DOHH2 (cell line): ENCODE data around the gene STX18.
A peak's percentile ranks its signal among the peaks of the same experiment; 100 is the strongest.

Experiments used
- H3F3A ChIP-seq: fragments of 200-600 bp; sonication (generic), shearing (Covaris generic); 2 replicates; pipeline ENCODE4 v1.6.0; 2016; ENCODE audit warnings: antibody characterized with exemption, mild to moderate bottlenecking; ENCODE audit not compliant: control insufficient read depth, insufficient read depth
- H3K27ac ChIP-seq: fragments of 200-600 bp; sonication (generic); 2 replicates; pipeline ENCODE4 v1.5.1; 2014; ENCODE audit warnings: low read depth, mild to moderate bottlenecking, low read length, moderate library complexity
- H3K27me3 ChIP-seq: fragments of 200-600 bp; sonication (generic); 2 replicates; pipeline ENCODE4 v1.6.1; 2014; ENCODE audit warnings: mild to moderate bottlenecking, low read length, mixed read lengths; ENCODE audit not compliant: control insufficient read depth
- H3K36me3 ChIP-seq: fragments of 200-600 bp; sonication (generic); 2 replicates; pipeline ENCODE4 v1.6.1; 2014; ENCODE audit warnings: mild to moderate bottlenecking, low read length, moderate library complexity, mixed read lengths; ENCODE audit not compliant: control insufficient read depth
- H3K4me1 ChIP-seq: fragments of 200-600 bp; sonication (generic); 2 replicates; pipeline ENCODE4 v1.6.1; 2014; ENCODE audit warnings: mild to moderate bottlenecking, low read length, mixed read lengths; ENCODE audit not compliant: control insufficient read depth
- H3K4me2 ChIP-seq: fragments of 200-600 bp; sonication (generic); 2 replicates; pipeline ENCODE4 v1.6.0; 2014; ENCODE audit warnings: mild to moderate bottlenecking, low read length, moderate library complexity
- H3K4me3 ChIP-seq: fragments of 200-600 bp; sonication (generic); 2 replicates; pipeline ENCODE4 v1.5.1; 2014; ENCODE audit warnings: mild to moderate bottlenecking, low read length, mixed read lengths
- H3K79me2 ChIP-seq: fragments of 200-600 bp; sonication (generic); 2 replicates; pipeline ENCODE4 v1.6.1; 2014; ENCODE audit warnings: mild to moderate bottlenecking, low read length, mixed read lengths; ENCODE audit not compliant: control insufficient read depth
- H3K9me2 ChIP-seq: fragments of 200-600 bp; sonication (generic); replicated peaks from 2 replicates; pipeline ENCODE4 v1.6.1; 2014; ENCODE audit warnings: mild to moderate bottlenecking, low read length, mixed read lengths; ENCODE audit not compliant: control insufficient read depth
- H3K9me3 ChIP-seq: fragments of 200-600 bp; sonication (generic); 2 replicates; pipeline ENCODE4 v1.6.1; 2014; ENCODE audit warnings: antibody characterized with exemption, low read length, mixed read lengths; ENCODE audit not compliant: control insufficient read depth, insufficient read depth
- H4K20me1 ChIP-seq: fragments of 200-600 bp; sonication (generic); 2 replicates; pipeline ENCODE4 v1.6.0; 2014; ENCODE audit warnings: low read depth, mild to moderate bottlenecking, antibody characterized with exemption, low read length, moderate library complexity; ENCODE audit not compliant: control insufficient read depth, insufficient read depth
- EZH2phosphoT487 ChIP-seq: fragments of 200-600 bp; sonication (generic); IDR thresholded peaks from 2 replicates; pipeline ENCODE4 v1.6.1; 2017; ENCODE audit warnings: borderline replicate concordance, mild to moderate bottlenecking, antibody characterized with exemption, low read length, moderate library complexity, mixed read lengths
- TF ChIP-seq, protein P1 (sequence below): fragments of 200-600 bp; sonication (generic); IDR thresholded peaks from one replicate; pipeline ENCODE4 v1.5.1; 2014; ENCODE audit warnings: antibody characterized with exemption, mild to moderate bottlenecking, low read depth, low read length; ENCODE audit not compliant: poor library complexity, severe bottlenecking

The STX18 gene

GRCh38 chr4:4397441-4397819 lies 144.4 kb downstream of the STX18 start:
- no peaks in the 10 kb centered on the region; the same call in none of the 2 replicates for H3K27me3 ChIP-seq
- no peaks in the 10 kb centered on the region for H3K36me3 ChIP-seq
- H3K4me1 ChIP-seq: peaks cover 11% of the 10 kb centered on the region
- no peak overlapping the region for H3K4me2 ChIP-seq
- H3K79me2 ChIP-seq: no peaks in the 10 kb centered on the region
- peaks cover 3% of the 10 kb centered on the region; the same call in 1 of the 2 replicates for H3K9me3 ChIP-seq
- TF ChIP-seq EZH2phosphoT487: no peak
- TF ChIP-seq, protein P1, sequence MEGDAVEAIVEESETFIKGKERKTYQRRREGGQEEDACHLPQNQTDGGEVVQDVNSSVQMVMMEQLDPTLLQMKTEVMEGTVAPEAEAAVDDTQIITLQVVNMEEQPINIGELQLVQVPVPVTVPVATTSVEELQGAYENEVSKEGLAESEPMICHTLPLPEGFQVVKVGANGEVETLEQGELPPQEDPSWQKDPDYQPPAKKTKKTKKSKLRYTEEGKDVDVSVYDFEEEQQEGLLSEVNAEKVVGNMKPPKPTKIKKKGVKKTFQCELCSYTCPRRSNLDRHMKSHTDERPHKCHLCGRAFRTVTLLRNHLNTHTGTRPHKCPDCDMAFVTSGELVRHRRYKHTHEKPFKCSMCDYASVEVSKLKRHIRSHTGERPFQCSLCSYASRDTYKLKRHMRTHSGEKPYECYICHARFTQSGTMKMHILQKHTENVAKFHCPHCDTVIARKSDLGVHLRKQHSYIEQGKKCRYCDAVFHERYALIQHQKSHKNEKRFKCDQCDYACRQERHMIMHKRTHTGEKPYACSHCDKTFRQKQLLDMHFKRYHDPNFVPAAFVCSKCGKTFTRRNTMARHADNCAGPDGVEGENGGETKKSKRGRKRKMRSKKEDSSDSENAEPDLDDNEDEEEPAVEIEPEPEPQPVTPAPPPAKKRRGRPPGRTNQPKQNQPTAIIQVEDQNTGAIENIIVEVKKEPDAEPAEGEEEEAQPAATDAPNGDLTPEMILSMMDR: no peak
- H3F3A ChIP-seq: no peaks in the 10 kb centered on the region
- no peaks in the 10 kb centered on the region for H3K9me2 ChIP-seq
- H4K20me1 ChIP-seq: no peaks in the 10 kb centered on the region
- no peak overlapping the region for H3K27ac ChIP-seq
- H3K4me3 ChIP-seq: no peak overlapping the region

DNA sequence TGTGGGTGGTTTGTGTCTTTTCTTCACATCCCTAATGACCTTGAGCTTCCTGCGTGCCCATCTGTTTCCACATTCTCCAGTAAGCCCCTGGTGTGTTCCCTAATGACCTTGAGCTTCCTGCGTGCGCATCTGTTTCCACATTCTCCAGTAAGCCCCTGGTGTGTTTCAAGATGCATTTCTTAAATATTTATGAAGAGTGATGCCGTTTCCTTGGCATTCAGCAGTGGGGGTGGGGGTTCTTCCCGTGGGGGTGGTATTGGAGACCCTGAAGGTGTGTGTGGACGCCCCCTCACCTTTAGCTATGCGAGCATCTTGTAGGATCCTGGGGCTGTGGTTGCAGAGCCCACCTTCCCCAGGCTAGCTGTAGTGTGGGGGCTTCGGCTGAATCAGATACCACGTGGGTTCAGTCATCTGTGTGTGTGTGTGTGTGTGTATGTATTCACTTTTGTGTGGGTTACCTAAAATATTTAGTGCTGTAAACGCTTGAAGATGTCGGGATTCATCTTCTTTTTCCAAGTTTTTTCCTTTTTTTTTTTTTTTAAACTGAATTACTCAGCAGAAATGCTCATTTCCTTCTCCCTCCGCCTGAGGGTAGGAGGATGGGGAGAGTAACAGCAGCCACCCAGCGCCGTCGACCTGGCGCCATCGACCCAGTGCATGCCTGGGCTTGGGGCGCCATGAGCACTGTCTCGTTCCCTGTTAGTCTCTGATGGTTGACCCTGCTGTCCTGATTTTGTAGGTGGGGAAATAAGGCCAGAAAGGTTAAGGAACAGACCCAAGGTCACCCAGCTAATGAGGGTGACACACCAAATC lies 145.0 kb downstream of the STX18 start:
- Histone ChIP-seq H4K20me1 (no peaks in the 10 kb centered on the region), H3K36me3 (no peaks in the 10 kb centered on the region), H3K9me2 (no peaks in the 10 kb centered on the region), H3K79me2 (no peaks in the 10 kb centered on the region), H3F3A (no peaks in the 10 kb centered on the region), H3K4me1 (peaks cover 11% of the 10 kb centered on the region), H3K27ac (no peak overlapping the region), H3K4me3 (peak overlapping the region; percentile 35), H3K27me3 (no peaks in the 10 kb centered on the region; the same call in none of the 2 replicates), H3K9me3 (peaks cover 3% of the 10 kb centered on the region; the same call in 1 of the 2 replicates), H3K4me2 (peak overlapping the region; percentile 49)
- no peak for TF ChIP-seq EZH2phosphoT487

DNA sequence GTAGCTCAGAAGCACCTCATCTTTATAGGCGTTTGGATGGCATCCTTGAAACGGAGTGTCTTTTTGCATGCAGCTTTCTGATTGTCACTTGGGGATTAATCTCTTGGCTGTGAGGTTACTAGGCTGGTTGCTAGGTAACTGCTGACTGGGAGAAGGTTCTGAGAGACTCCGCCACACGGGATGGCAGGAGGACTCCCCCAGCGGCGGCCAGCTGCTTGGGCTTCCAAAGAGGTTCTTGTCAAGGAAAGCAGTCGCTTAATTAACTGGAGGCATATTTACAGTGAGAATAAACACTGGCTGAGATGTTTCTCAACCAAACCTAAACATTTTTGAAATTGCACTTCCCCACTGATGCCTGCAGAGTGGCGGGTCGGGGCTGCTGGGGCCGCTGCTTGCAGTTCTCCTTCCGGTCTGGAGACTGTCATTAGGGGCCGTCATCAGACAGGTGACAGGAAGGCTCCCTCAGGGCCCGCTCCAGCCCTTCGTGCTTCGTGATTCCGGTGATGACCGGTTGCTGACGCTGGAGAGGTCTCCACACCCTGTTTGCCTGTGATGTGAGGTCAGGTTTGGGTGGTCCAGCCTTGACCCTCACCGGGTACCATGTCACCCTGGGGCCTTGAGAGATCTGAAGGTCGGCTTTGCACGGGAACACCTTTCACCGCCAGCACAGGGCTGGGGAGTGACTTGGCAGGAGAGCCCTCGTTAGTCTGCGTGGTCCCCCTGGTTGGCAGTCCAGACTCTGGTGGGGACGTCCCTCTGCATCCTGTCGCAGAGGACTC lies 145.8 kb downstream of the STX18 start:
- peaks cover 11% of the 10 kb centered on the region for H3K4me1 ChIP-seq
- H3K9me3 ChIP-seq: peaks cover 3% of the 10 kb centered on the region; the same call in 1 of the 2 replicates
- TF ChIP-seq EZH2phosphoT487: no peak
- TF ChIP-seq, protein P1: no peak
- H3K27me3 ChIP-seq: no peaks in the 10 kb centered on the region; the same call in 1 of the 2 replicates
- H3K9me2 ChIP-seq: no peaks in the 10 kb centered on the region
- H3K36me3 ChIP-seq: no peaks in the 10 kb centered on the region
- no peaks in the 10 kb centered on the region for H3F3A ChIP-seq
- no peaks in the 10 kb centered on the region for H3K79me2 ChIP-seq
- no peaks in the 10 kb centered on the region for H4K20me1 ChIP-seq
- no peak overlapping the region for H3K27ac ChIP-seq
- H3K4me2 ChIP-seq: peak overlapping the region; percentile 49
- peak overlapping the region; percentile 35 for H3K4me3 ChIP-seq

DNA sequence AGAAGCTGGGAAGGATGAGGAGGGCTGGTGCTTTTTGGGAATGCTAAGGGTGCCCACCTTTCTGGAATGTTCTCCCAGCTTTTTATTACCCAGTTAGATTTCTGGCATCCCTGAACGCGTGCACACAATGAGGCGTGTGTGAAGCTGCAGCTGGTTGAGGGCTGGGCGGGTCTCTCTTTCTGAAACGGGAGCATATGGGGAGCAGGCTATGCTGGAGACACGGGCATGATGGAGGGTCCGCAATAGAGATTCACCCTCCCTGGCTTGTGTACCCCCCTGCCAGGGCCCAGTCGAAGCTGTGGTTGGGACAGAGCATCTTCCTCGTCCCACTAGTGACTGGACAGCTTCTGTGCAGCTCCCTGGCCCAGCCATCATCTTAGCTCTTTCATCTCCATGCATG lies 146.5 kb downstream of the STX18 start:
- Histone ChIP-seq H3F3A (no peaks in the 10 kb centered on the region), H4K20me1 (no peaks in the 10 kb centered on the region), H3K4me2 (no peak overlapping the region), H3K36me3 (no peaks in the 10 kb centered on the region), H3K27me3 (no peaks in the 10 kb centered on the region; the same call in 1 of the 2 replicates), H3K4me1 (peaks cover 11% of the 10 kb centered on the region), H3K4me3 (no peak overlapping the region), H3K27ac (no peak overlapping the region), H3K9me2 (no peaks in the 10 kb centered on the region), H3K79me2 (no peaks in the 10 kb centered on the region), H3K9me3 (peaks cover 3% of the 10 kb centered on the region; the same call in 1 of the 2 replicates)
- TF ChIP-seq EZH2phosphoT487: no peak
- TF ChIP-seq, protein P1: no peak
